ENCODE data around the gene PAMR1. TPM values are rescaled to one million over a fixed set of nuclear protein-coding genes. Genes with fewer than 3 reads are reported as not detected.

PAMR1 gene
- total and polyA plus RNA-seq, 2 donors (not counting 3 experiments of a cell fraction or from before 2014, with no cell fraction given): not detected

- TF ChIP-seq POLR2AphosphoS5 (IDR thresholded peaks at IDR 0.05; ENCODE audit: insufficient read depth, low read depth, low read length) (no peak), JUN (IDR thresholded peaks at IDR 0.05; ENCODE audit: borderline replicate concordance, insufficient read depth, insufficient read length, low read depth) (no peak)
- H3K9ac ChIP-seq (replicated peaks; ENCODE audit: extremely low read depth, insufficient read depth, low read length): no peak overlapping the region
- no peaks in the 10 kb centered on the region for H3K4me1 ChIP-seq (ENCODE audit: control insufficient read depth, extremely low read depth, insufficient read depth, low read length)
- DNase-seq (ENCODE audit: low read depth, low spot score): no peak
- no TSS peak for BruUV-seq (replicated peaks)
- intact Hi-C loops (cut with micrococcal nuclease) (no loop called here), dilution Hi-C loops (cut with MboI; ENCODE audit: extremely low pct_ligation_motif_present, low sequenced_read_pairs) (no loop called here)
- ChIA-PET CTCF (interaction anchor here (1.1 to 7.6 kb wide), 2 partner anchors 450 to 462 kb away, joined by 4 to 124 read pairs; no protein-coding TSS in a partner anchor), POLR2A (no interaction called here)
- no peaks in the 10 kb centered on the region for H4K20me1 ChIP-seq (replicated peaks; ENCODE audit: control insufficient read depth, extremely low read depth, insufficient read depth, low read length)
- H3K4me2 ChIP-seq (ENCODE audit: insufficient read depth, low read length): no peak overlapping the region
- no peak overlapping the region for H3K4me3 ChIP-seq (replicated peaks in 1 of 3; ENCODE audit: insufficient read depth in 1 of 3, low read depth in 1 of 3, low read length in 3 of 3)
- H2AFZ ChIP-seq (ENCODE audit: low read depth, low read length): no peak overlapping the region
- H3K9me1 ChIP-seq (replicated peaks; ENCODE audit: control insufficient read depth, extremely low read depth, insufficient read depth, low read length): no peaks in the 10 kb centered on the region
- FAIRE-seq: no peak
- no peak overlapping the region for H3K27ac ChIP-seq (ENCODE audit: insufficient read depth, low read depth, low read length)
- H3K27me3 ChIP-seq (ENCODE audit: control insufficient read depth in 2 of 2, insufficient read depth in 2 of 2, low read length in 2 of 2): peaks cover 10 to 17% of the 10 kb centered on the region in 2 experiments
- H3K9me3 ChIP-seq (replicated peaks; ENCODE audit: control insufficient read depth, insufficient read depth, low read length): no peaks in the 10 kb centered on the region
- no peaks in the 10 kb centered on the region for H3K79me2 ChIP-seq (ENCODE audit: control insufficient read depth, insufficient read depth, low read length)
- H3K36me3 ChIP-seq (ENCODE audit: control insufficient read depth in 2 of 2, extremely low read depth in 1 of 2, insufficient read depth in 2 of 2, low read length in 2 of 2): no peaks in the 10 kb centered on the region
Observed at GRCh38 chr11:35389112-35389511, 136.3 kb downstream of the PAMR1 start.

GRCh38 chr11:35388061-35388460, 137.4 kb downstream of the PAMR1 start:
- H3K4me2 ChIP-seq (ENCODE audit: insufficient read depth, low read length): no peak overlapping the region
- no peaks in the 10 kb centered on the region for H3K9me3 ChIP-seq (replicated peaks; ENCODE audit: control insufficient read depth, insufficient read depth, low read length)
- no peak overlapping the region for H2AFZ ChIP-seq (ENCODE audit: low read depth, low read length)
- POLR2A ChIA-PET: no interaction called here
- CTCF ChIA-PET: interaction anchor here (7.6 kb wide), 1 partner anchor 461 kb away, joined by 124 read pairs; no protein-coding TSS in a partner anchor
- FAIRE-seq: no peak
- no TSS peak for BruUV-seq (replicated peaks)
- H3K27me3 ChIP-seq (ENCODE audit: control insufficient read depth in 2 of 2, insufficient read depth in 2 of 2, low read length in 2 of 2): peaks cover 4 to 14% of the 10 kb centered on the region in 2 experiments
- dilution Hi-C loops (cut with MboI; ENCODE audit: extremely low pct_ligation_motif_present, low sequenced_read_pairs): no loop called here
- TF ChIP-seq MAX (IDR thresholded peaks at IDR 0.05; ENCODE audit: insufficient read depth, insufficient read length) (no peak), POLR2AphosphoS5 (IDR thresholded peaks at IDR 0.05; ENCODE audit: insufficient read depth, low read depth, low read length) (no peak), MYC (IDR thresholded peaks at IDR 0.05; ENCODE audit: low read depth, low read length) (no peak), CTCF (IDR thresholded peaks at IDR 0.05; ENCODE audit: extremely low read depth in 1 of 2, insufficient read depth in 1 of 2, low read depth in 1 of 2, low read length in 2 of 2) (no peak), FOS (IDR thresholded peaks at IDR 0.05; ENCODE audit: borderline replicate concordance, insufficient read depth, low read length) (no peak), EZH2 (IDR thresholded peaks at IDR 0.05; ENCODE audit: borderline replicate concordance, low read depth, low read length, severe bottlenecking) (no peak), GATA2 (IDR thresholded peaks at IDR 0.05; ENCODE audit: insufficient read depth, insufficient read length, low read depth, low read length) (no peak), JUN (IDR thresholded peaks at IDR 0.05; ENCODE audit: borderline replicate concordance, insufficient read depth, insufficient read length, low read depth) (no peak), POLR2A (IDR thresholded peaks at IDR 0.05; ENCODE audit: low read depth, low read length) (no peak)
- no peaks in the 10 kb centered on the region for H3K9me1 ChIP-seq (replicated peaks; ENCODE audit: control insufficient read depth, extremely low read depth, insufficient read depth, low read length)
- H4K20me1 ChIP-seq (replicated peaks; ENCODE audit: control insufficient read depth, extremely low read depth, insufficient read depth, low read length): no peaks in the 10 kb centered on the region
- H3K79me2 ChIP-seq (ENCODE audit: control insufficient read depth, insufficient read depth, low read length): no peaks in the 10 kb centered on the region
- no peak overlapping the region for H3K27ac ChIP-seq (ENCODE audit: insufficient read depth, low read depth, low read length)
- intact Hi-C loops (cut with micrococcal nuclease): no loop called here
- H3K36me3 ChIP-seq (ENCODE audit: control insufficient read depth in 2 of 2, extremely low read depth in 1 of 2, insufficient read depth in 2 of 2, low read length in 2 of 2): no peaks in the 10 kb centered on the region
- no peak for DNase-seq (ENCODE audit: low read depth, low spot score)
- H3K4me1 ChIP-seq (ENCODE audit: control insufficient read depth, extremely low read depth, insufficient read depth, low read length): no peaks in the 10 kb centered on the region
- no peak overlapping the region for H3K9ac ChIP-seq (replicated peaks; ENCODE audit: extremely low read depth, insufficient read depth, low read length)
- H3K4me3 ChIP-seq (replicated peaks in 1 of 3; ENCODE audit: insufficient read depth in 1 of 3, low read depth in 1 of 3, low read length in 3 of 3): no peak overlapping the region
